RPMI7951 (cell line): ENCODE results near the gene CA12. TPM values are rescaled to one million over a fixed set of nuclear protein-coding genes. Genes with fewer than 3 reads are reported as not detected.
"Not testable (repeated sequence)": the region's sequence is repeated elsewhere in the genome, so short reads cannot be mapped to it uniquely, and the experiment has no call there.

Experiments used
- DNase-seq: peaks from one replicate; pipeline ENCODE4 v3.0.0-alpha.2; 2012; ENCODE audit warnings: low read depth
- total RNA-seq: library from RNA; depleted of rRNA; stranded (reverse); fragments of >200 nt; shearing (Covaris generic); gene quantifications from 2 replicates; pipeline ENCODE4 v1.2.3, GENCODE V29; 2014

Gene CA12
- total RNA-seq, 1 experiment from 2014 or later: 30.2 TPM

- no peak for DNase-seq
These were observed 42.5 kb downstream of the CA12 start for GRCh38 chr15:63339006-63339766.

- peak; percentile 66 for DNase-seq
These were observed 43.5 kb downstream of the CA12 start for GRCh38 chr15:63338170-63338569.

- no peak for DNase-seq
These were observed 44.6 kb downstream of the CA12 start for GRCh38 chr15:63337046-63337445.

- DNase-seq: no peak
These were observed 46.0 kb downstream of the CA12 start for GRCh38 chr15:63335543-63336240.

- no peak for DNase-seq
These were observed 46.8 kb downstream of the CA12 start for GRCh38 chr15:63334821-63335220.

- peak; percentile 94 for DNase-seq
These were observed 49.1 kb downstream of the CA12 start for GRCh38 chr15:63332367-63333124.

- DNase-seq: peak; percentile 34
These were observed 50.2 kb downstream of the CA12 start for GRCh38 chr15:63331456-63331855.

GRCh38 chr15:63330926-63331325 lies 50.7 kb downstream of the CA12 start:
- DNase-seq: no peak

- DNase-seq: no peak
These were observed 51.9 kb downstream of the CA12 start for GRCh38 chr15:63329567-63330350.

- DNase-seq: no peak
These were observed 53.8 kb downstream of the CA12 start for GRCh38 chr15:63327648-63328421.

GRCh38 chr15:63324770-63325169 lies 56.9 kb downstream of the CA12 start:
- no peak for DNase-seq

- peak; percentile 63 for DNase-seq
These were observed 57.7 kb downstream of the CA12 start for GRCh38 chr15:63323798-63324563.

- peak; percentile 34 for DNase-seq
These were observed 59.1 kb downstream of the CA12 start for GRCh38 chr15:63322541-63322940.

- no peak for DNase-seq
These were observed 60.2 kb downstream of the CA12 start for GRCh38 chr15:63321462-63321861.

- not testable (repeated sequence) for DNase-seq
These were observed 60.7 kb downstream of the CA12 start for GRCh38 chr15:63320981-63321380.

GRCh38 chr15:63320446-63320845 lies 61.2 kb downstream of the CA12 start:
- DNase-seq: not testable (repeated sequence)

GRCh38 chr15:63319065-63319464 lies 62.6 kb downstream of the CA12 start:
- no peak for DNase-seq

GRCh38 chr15:63318344-63318743 lies 63.3 kb downstream of the CA12 start:
- DNase-seq: no peak

GRCh38 chr15:63314409-63314808 lies 67.2 kb downstream of the CA12 start:
- no peak for DNase-seq

- DNase-seq: no peak
These were observed 67.8 kb downstream of the CA12 start for GRCh38 chr15:63313825-63314224.
